ENCODE data around the gene MED12L. TPM values are rescaled to one million over a fixed set of nuclear protein-coding genes. Genes with fewer than 3 reads are reported as not detected.

MED12L gene
- total RNA-seq, 1 experiment from 2014 or later: 3.0 TPM

DNA sequence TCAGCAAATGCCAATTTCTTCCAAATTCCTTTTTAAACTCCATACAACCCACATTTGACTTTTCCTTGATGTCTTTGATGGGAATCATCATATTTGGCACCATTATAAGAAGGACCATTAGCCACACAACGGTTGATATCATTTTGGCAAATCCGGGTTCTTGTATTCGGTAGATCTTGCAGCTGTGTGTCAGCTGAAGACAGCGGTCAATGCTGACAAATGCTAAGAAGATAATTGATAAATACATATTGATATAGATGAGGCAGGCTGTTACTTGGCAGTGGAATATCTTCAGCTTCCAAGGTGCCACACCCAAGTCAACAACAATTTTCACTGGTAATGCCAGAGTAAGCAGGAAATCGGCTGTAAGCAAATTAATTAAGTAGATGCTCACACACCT is 113.4 kb downstream of the MED12L start:
- no peak for DNase-seq
- Histone ChIP-seq H4K20me1 (ENCODE audit: insufficient read depth) (no peaks in the 10 kb centered on the region), H3K4me3 (no peak overlapping the region), H2AFZ (no peak overlapping the region), H3K27me3 (ENCODE audit: insufficient read depth, low read depth) (no peaks in the 10 kb centered on the region), H3K79me2 (ENCODE audit: low read depth) (no peaks in the 10 kb centered on the region), H3K36me3 (ENCODE audit: low read depth) (no peaks in the 10 kb centered on the region), H3K4me1 (replicated peaks; ENCODE audit: insufficient read depth) (no peaks in the 10 kb centered on the region), H3K4me2 (no peak overlapping the region), H3K9me3 (ENCODE audit: insufficient read depth, low read depth) (no peaks in the 10 kb centered on the region), H3K27ac (no peak overlapping the region), H3K9me2 (ENCODE audit: insufficient read depth) (no peaks in the 10 kb centered on the region), H3F3A (ENCODE audit: insufficient read depth, low read depth) (no peaks in the 10 kb centered on the region)
- CTCF ChIA-PET: no interaction called here
- intact Hi-C loops (cut with micrococcal nuclease; ENCODE audit: unreplicated experiment): no loop called here
- POLR2A ChIA-PET (ENCODE audit: unreplicated experiment): no interaction called here
- no TSS peak for BruUV-seq (replicated peaks)
- TF ChIP-seq, protein P1, sequence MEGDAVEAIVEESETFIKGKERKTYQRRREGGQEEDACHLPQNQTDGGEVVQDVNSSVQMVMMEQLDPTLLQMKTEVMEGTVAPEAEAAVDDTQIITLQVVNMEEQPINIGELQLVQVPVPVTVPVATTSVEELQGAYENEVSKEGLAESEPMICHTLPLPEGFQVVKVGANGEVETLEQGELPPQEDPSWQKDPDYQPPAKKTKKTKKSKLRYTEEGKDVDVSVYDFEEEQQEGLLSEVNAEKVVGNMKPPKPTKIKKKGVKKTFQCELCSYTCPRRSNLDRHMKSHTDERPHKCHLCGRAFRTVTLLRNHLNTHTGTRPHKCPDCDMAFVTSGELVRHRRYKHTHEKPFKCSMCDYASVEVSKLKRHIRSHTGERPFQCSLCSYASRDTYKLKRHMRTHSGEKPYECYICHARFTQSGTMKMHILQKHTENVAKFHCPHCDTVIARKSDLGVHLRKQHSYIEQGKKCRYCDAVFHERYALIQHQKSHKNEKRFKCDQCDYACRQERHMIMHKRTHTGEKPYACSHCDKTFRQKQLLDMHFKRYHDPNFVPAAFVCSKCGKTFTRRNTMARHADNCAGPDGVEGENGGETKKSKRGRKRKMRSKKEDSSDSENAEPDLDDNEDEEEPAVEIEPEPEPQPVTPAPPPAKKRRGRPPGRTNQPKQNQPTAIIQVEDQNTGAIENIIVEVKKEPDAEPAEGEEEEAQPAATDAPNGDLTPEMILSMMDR (conservative IDR thresholded peaks at IDR 0.05): no peak
- no peak for TF ChIP-seq EZH2 (IDR thresholded peaks at IDR 0.05; ENCODE audit: low read depth)

DNA sequence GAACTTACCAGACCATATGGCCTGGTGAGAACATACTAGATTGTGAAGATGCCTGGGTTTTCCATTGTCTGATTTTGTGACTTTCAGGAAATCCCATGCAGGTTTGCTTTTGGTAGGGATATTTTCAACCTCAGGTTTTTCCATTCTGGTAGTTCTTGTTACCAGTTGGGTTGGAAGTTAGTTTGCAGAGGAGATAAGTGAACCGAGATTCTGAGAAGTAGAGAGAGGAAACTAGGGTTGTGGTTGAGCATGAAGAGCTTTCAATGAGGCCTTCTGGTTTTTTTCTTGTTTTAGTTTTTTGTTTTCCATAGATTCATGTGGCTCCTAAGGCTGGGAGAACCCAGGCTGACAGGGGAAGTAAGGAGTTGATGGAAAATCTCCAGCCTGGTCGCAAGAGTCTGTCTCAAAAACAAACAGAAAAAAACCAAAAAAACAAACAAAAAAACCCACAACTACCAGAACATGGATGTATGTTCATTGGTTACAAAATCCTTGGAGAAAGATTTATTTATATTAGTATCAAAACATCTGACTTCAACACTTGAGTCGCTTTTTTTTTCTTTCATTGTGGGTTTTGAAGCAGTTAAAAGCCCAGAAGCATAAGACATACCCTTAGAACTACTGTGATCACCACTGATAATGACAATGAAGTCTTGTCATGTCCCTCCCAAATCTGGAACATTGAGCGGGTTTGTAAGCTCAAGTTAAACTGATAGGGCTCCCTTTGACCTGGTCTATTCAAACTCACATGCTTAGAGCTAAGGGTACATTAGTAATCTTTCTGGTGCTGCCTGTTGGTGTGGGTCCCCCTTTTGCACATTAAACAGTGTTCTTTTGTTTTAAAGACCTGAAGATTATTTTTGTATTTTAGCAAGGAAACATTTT is 114.3 kb downstream of the MED12L start:
- ChIA-PET POLR2A (ENCODE audit: unreplicated experiment) (no interaction called here), CTCF (no interaction called here)
- Histone ChIP-seq H3K9me3 (ENCODE audit: insufficient read depth, low read depth) (no peaks in the 10 kb centered on the region), H3K4me1 (replicated peaks; ENCODE audit: insufficient read depth) (no peaks in the 10 kb centered on the region), H3K4me2 (no peak overlapping the region), H3K27me3 (ENCODE audit: insufficient read depth, low read depth) (no peaks in the 10 kb centered on the region), H3K27ac (no peak overlapping the region), H2AFZ (no peak overlapping the region), H3K79me2 (ENCODE audit: low read depth) (no peaks in the 10 kb centered on the region), H3K36me3 (ENCODE audit: low read depth) (no peaks in the 10 kb centered on the region), H4K20me1 (ENCODE audit: insufficient read depth) (no peaks in the 10 kb centered on the region), H3F3A (ENCODE audit: insufficient read depth, low read depth) (no peaks in the 10 kb centered on the region), H3K9me2 (ENCODE audit: insufficient read depth) (no peaks in the 10 kb centered on the region), H3K4me3 (no peak overlapping the region)
- DNase-seq: no peak
- intact Hi-C loops (cut with micrococcal nuclease; ENCODE audit: unreplicated experiment): no loop called here
- TF ChIP-seq EZH2 (IDR thresholded peaks at IDR 0.05; ENCODE audit: low read depth): no peak
- TF ChIP-seq, protein P1 (conservative IDR thresholded peaks at IDR 0.05): no peak
- BruUV-seq (replicated peaks): no TSS peak

DNA sequence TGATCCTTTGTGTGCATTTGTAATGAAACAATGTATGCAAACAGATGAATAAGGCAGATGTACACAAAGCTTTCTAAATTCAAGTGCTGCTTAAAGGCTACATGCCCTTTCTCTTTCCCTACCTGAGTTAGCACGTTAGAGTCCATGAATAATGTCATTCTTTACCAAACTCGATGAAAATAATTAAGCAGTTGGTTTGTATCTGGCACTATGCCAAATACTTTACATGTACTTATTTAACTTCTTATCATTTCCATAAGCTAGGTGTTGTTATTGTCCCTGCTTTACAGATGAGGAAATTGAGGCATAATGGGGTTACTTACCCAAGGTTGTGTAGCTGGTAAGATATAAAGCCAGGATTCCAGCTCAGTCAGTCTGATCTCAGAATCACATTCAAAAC is 115.1 kb downstream of the MED12L start:
- POLR2A ChIA-PET (ENCODE audit: unreplicated experiment): interaction anchor here (0.6 kb wide), 1 partner anchor 21 kb away, joined by 10 read pairs; no protein-coding TSS in a partner anchor
- H3K9me2 ChIP-seq (ENCODE audit: insufficient read depth): no peaks in the 10 kb centered on the region
- no peaks in the 10 kb centered on the region for H3K9me3 ChIP-seq (ENCODE audit: insufficient read depth, low read depth)
- H2AFZ ChIP-seq: no peak overlapping the region
- intact Hi-C loops (cut with micrococcal nuclease; ENCODE audit: unreplicated experiment): no loop called here
- DNase-seq: no peak
- H3F3A ChIP-seq (ENCODE audit: insufficient read depth, low read depth): no peaks in the 10 kb centered on the region
- no peaks in the 10 kb centered on the region for H4K20me1 ChIP-seq (ENCODE audit: insufficient read depth)
- no peak overlapping the region for H3K4me2 ChIP-seq
- H3K36me3 ChIP-seq (ENCODE audit: low read depth): no peaks in the 10 kb centered on the region
- no peaks in the 10 kb centered on the region for H3K4me1 ChIP-seq (replicated peaks; ENCODE audit: insufficient read depth)
- CTCF ChIA-PET: no interaction called here
- no TSS peak for BruUV-seq (replicated peaks)
- TF ChIP-seq, protein P1 (conservative IDR thresholded peaks at IDR 0.05): no peak
- TF ChIP-seq EZH2 (IDR thresholded peaks at IDR 0.05; ENCODE audit: low read depth): no peak
- no peaks in the 10 kb centered on the region for H3K27me3 ChIP-seq (ENCODE audit: insufficient read depth, low read depth)
- H3K79me2 ChIP-seq (ENCODE audit: low read depth): no peaks in the 10 kb centered on the region
- no peak overlapping the region for H3K27ac ChIP-seq
- no peak overlapping the region for H3K4me3 ChIP-seq
